HEK293T (cell line): ENCODE results near the gene ZNF497.

Source experiments
- CTCF ChIA-PET: fragments of 350-600 bp; formaldehyde crosslinking; extraction: SDS; loops from one replicate; lab custom pipeline; 2021; ENCODE audit warnings: antibody characterized with exemption, inconsistent platforms; lab: Yijun Ruan, JAX
- POLR2A ChIA-PET: fragments of 350-600 bp; formaldehyde crosslinking; extraction: SDS; loops from one replicate; lab custom pipeline; 2020; ENCODE audit warnings: antibody characterized with exemption, inconsistent platforms; lab: Yijun Ruan, JAX
- DNase-seq: peaks from one replicate; pipeline ENCODE4 v3.0.0; 2012; ENCODE audit warnings: mixed read lengths; ENCODE audit errors: extremely low spot score
- ARNT ChIP-seq: fragments of 450-650 bp; IDR thresholded peaks from 2 replicates; pipeline ENCODE4 v1.6.1; 2017; ENCODE audit warnings: mild to moderate bottlenecking
- BHLHE40 ChIP-seq: fragments of 450-650 bp; IDR thresholded peaks from 2 replicates; pipeline ENCODE4 v1.6.1; 2016; ENCODE audit warnings: mild to moderate bottlenecking, moderate library complexity, borderline replicate concordance
- CTBP1 ChIP-seq: fragments of 450-650 bp; IDR thresholded peaks from 2 replicates; pipeline ENCODE4 v1.6.1; 2016; ENCODE audit warnings: borderline replicate concordance
- ELF4 ChIP-seq: fragments of 450-650 bp; IDR thresholded peaks from 2 replicates; pipeline ENCODE4 v1.6.1; 2017; ENCODE audit warnings: antibody characterized with exemption
- FOXA1 ChIP-seq: fragments of 450-650 bp; IDR thresholded peaks from 2 replicates; pipeline ENCODE4 v1.6.1; 2016; ENCODE audit warnings: mild to moderate bottlenecking
- FOXK2 ChIP-seq: fragments of 450-650 bp; IDR thresholded peaks from 2 replicates; pipeline ENCODE4 v1.6.1; 2016; ENCODE audit warnings: mild to moderate bottlenecking
- FOXM1 ChIP-seq: fragments of 450-650 bp; IDR thresholded peaks from 2 replicates; pipeline ENCODE4 v1.6.1; 2017; ENCODE audit warnings: mild to moderate bottlenecking, borderline replicate concordance
- HDGF ChIP-seq: fragments of 450-650 bp; IDR thresholded peaks from 2 replicates; pipeline ENCODE4 v1.6.1; 2017; ENCODE audit warnings: antibody characterized with exemption, borderline replicate concordance
- L3MBTL2 ChIP-seq: fragments of 450-650 bp; conservative IDR thresholded peaks from 2 replicates; pipeline ENCODE4 v1.6.1; 2016; ENCODE audit warnings: mild to moderate bottlenecking
- LEF1 ChIP-seq: fragments of 450-650 bp; IDR thresholded peaks from 2 replicates; pipeline ENCODE4 v1.6.1; 2017; ENCODE audit warnings: mild to moderate bottlenecking, borderline replicate concordance
- NFRKB ChIP-seq: fragments of 450-650 bp; IDR thresholded peaks from 2 replicates; pipeline ENCODE4 v1.6.1; 2016; ENCODE audit warnings: mild to moderate bottlenecking, moderate library complexity
- SP1 ChIP-seq: fragments of 450-650 bp; IDR thresholded peaks from 2 replicates; pipeline ENCODE4 v1.6.1; 2017
- SUZ12 ChIP-seq: fragments of 450-650 bp; IDR thresholded peaks from 2 replicates; pipeline ENCODE4 v1.6.1; 2016; ENCODE audit warnings: mild to moderate bottlenecking
- TARDBP ChIP-seq: fragments of 450-650 bp; IDR thresholded peaks from 2 replicates; pipeline ENCODE4 v1.6.1; 2016
- ZNF384 ChIP-seq: fragments of 450-650 bp; IDR thresholded peaks from 2 replicates; pipeline ENCODE4 v1.6.1; 2016
- TF ChIP-seq, protein P1 (sequence below): fragments of 450-650 bp; IDR thresholded peaks from 2 replicates; pipeline ENCODE4 v1.6.1; 2016

Gene ZNF497

DNA sequence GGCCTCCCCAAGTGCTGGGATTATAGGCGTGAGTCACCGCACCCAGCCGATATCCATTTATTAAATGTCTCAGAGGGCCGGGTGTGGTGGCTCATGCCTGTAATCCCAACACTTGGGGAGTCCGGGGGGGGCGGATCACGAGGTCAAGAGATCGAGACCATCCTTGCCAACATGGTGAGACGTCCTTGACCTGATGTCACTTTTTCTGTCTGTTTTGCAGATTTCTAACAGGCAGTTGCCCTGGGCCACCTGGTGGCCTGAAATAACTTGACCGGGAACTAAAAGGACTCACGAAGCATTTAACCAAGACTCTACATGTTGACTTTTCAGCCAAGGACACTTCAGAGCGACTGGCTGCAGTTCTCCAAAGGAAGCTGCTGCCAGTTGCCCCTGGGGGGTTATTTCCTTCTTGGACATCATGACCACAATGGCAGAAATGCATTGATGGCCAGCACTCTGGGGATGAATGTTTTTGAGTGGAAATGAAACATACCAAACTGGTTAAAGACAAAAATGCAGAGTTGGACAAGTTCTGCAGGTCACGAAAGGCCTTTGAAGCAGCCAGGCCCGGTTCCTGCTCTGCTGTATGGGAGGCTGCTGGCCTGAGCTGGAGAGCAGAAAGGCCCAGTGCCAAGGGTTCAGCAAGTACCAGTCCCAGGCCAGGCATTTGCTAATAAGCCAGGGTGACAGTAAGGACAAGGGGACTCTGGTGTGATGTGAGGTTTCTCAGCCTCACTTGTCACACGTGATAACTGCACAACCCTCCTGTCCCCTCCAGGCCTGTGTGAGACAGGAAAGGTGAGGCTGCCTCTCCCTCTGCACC lies 10.0 kb upstream of the ZNF497 start:
- ChIA-PET POLR2A (interaction anchor here (1.5 to 1.6 kb wide), 2 partner anchors 10 kb away, joined by 9 to 13 read pairs; partner anchors contain the start of gene ZNF497), CTCF (no interaction called here)

DNA sequence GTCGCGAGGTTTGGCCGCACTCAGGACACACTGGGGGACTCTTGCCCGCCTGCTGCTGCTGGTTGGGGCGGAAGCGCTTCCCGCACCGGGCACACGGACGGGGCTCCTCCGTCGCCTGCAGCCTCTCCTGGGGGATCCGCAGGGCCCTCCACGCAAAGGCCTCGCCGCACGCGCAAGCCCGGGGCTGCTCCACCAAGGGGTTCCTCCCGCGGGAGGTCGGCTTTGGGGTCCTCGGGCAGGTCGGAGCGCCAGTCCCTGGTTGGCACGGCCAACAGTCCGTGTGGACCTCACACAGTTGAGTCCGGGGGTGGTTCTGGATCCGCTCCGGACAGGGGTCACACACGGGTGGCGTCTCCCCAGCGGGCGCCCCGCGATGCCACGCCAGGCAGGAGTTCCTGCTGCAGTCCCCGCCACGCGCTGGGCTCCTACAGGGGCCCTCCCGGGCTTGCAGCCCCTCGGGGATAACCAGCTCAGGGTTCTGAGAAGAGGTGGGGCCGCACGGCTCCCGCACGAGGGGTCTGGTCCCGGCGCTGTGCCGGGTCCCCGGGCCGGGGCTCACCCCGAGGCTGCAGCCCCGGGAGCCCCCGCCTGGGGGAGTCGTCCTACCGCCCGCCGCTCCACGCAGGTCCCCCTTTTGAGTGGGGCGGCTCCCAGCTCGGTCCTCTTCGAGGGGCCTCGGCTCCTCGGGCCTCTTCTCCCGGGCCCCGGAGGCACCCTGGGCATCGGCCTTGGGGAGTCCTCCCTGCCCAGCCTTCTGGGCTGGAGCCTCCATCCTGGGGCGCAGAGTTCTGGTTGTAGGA lies 6.2 kb upstream of the ZNF497 start:
- ChIA-PET POLR2A (interaction anchor here (2.8 kb wide), 1 partner anchor 11 kb away, joined by 9 read pairs; no protein-coding TSS in a partner anchor), CTCF (no interaction called here)
- no peak for DNase-seq
- TF ChIP-seq SP1 (no peak), ELF4 (no peak), FOXK2 (no peak), FOXA1 (no peak), CTBP1 (no peak), L3MBTL2 (no peak), ARNT (no peak), LEF1 (no peak), HDGF (no peak), SUZ12 (no peak), BHLHE40 (no peak), ZNF384 (no peak)
- TF ChIP-seq, protein P1, sequence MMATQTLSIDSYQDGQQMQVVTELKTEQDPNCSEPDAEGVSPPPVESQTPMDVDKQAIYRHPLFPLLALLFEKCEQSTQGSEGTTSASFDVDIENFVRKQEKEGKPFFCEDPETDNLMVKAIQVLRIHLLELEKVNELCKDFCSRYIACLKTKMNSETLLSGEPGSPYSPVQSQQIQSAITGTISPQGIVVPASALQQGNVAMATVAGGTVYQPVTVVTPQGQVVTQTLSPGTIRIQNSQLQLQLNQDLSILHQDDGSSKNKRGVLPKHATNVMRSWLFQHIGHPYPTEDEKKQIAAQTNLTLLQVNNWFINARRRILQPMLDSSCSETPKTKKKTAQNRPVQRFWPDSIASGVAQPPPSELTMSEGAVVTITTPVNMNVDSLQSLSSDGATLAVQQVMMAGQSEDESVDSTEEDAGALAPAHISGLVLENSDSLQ = no peak

More for the DNA sequence above, 10.0 kb upstream of the ZNF497 start:
- no peak for DNase-seq
- TF ChIP-seq ELF4 (no peak), SUZ12 (no peak), ZNF384 (no peak), LEF1 (no peak), SP1 (no peak), L3MBTL2 (no peak)

DNA sequence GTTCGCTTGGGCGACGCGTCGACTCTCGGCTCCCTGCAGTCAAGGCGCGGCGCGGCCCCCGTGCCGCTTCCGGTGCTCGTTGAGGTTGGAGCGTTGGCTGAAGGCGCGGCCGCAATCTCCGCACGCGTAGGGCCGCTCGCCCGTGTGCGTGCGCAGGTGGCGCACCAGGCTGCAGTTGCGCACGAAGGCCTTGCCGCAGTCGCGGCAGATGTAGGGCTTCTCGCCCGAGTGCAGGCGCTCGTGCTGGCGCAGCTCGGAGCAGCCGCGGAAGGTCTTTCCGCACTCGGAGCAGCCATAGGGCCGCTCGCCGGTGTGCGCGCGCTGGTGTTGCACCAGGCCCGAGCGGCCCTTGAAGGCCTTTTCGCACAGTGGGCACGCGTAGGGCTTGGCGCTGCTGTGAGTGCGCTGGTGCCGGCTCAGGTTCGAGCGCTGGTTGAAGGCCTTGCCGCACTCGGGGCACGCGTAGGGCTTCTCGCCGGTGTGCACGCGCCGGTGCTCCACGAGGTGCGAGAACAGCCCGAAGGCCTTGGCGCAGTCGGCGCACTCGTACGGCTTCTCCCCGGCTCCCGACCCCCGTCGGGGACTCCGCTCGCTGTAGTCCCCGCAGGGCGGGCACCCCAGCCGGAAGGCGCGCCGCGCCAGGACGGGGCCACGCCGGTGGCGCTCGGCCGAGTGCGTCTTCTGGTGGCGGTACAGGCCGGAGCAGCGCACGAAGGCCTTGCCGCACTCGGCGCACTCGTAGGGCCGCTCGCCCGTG lies 5.3 kb upstream of the ZNF497 start:
- CTCF ChIA-PET = no interaction called here
- TF ChIP-seq TARDBP (no peak), LEF1 (no peak), SUZ12 (no peak), HDGF (no peak), BHLHE40 (no peak), FOXK2 (no peak), FOXA1 (no peak), ZNF384 (no peak), SP1 (no peak)
- POLR2A ChIA-PET = interaction anchor here (1.0 kb wide), 1 partner anchor 152 kb away, joined by 3 read pairs; the partner anchor contains the start of gene ZBTB45
- DNase-seq = no peak

DNA sequence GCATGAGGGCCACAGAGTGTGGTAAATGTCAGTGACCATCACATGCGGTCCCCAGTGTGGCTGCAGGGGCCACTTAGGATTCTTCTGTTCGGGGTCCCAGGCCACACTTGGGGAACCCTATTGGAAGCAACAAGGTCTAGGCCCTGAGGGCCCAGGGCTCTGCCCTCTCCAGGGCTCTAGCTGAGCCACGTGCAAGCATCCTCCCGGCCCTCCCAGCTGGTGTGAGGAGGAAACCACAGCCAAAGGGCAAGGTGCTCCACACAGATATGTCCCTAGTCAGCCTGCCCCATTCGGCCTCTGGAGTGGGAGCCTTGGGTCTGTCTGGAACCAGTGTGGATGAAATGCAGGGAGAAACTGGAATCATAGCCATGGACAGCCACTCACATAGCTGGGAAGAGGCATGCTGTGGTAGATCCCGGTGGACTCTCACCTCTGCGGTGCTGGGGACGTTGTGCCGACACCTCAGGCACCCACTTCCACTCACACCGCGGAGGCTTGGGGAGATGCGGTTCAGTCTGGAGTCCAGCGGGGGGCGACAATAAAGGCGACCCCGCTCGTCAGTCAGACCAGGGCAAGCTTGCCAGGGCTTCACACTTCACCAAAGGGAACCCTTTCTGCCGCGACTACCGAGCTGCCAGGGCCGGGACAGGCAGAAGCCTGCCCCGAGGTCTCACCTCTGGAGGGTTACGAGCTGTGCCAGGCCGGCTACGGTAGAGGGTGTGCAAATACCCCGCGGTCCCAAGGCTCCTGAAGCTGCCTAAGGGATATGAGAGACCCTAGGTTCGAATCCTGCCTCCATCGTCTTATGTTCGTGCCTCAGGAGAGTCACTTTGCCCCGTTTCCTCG lies 4.3 kb upstream of the ZNF497 start:
- POLR2A ChIA-PET = interaction anchor here (1.0 kb wide), 1 partner anchor 153 kb away, joined by 3 read pairs; the partner anchor contains the start of gene ZBTB45
- TF ChIP-seq L3MBTL2 (no peak), ARNT (no peak), ZNF384 (no peak), NFRKB (no peak), SP1 (no peak), CTBP1 (no peak), LEF1 (no peak)
- TF ChIP-seq, protein P1 = no peak
- CTCF ChIA-PET = no interaction called here
- no peak for DNase-seq

DNA sequence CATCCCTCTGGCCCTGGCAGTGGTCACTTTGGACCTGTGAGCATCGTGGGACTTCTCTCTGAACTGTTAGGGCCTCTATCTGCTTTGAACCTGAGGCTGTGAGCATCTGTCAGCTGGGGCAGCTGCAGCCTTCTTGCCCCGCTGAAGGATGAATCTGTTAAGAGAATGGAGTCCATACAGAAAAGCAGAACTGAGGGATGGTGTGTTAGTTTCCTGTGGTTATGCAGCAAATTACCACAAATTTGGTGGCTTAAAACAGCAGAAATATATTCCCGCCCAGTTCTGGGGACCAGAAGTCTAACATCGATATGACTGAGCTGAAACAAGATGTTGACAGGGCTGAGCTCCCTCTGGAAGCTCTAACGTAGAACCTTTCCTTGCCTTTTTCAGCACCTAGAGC lies 1.6 kb upstream of the ZNF497 start:
- ChIA-PET POLR2A (interaction anchor here (0.8 to 3.4 kb wide), 7 partner anchors 16 to 155 kb away, joined by 3 to 29 read pairs (median 5); partner anchors contain the start of genes RPS5, ZBTB45, ZNF584 and ZNF8), CTCF (no interaction called here)
- no peak for DNase-seq
- no peak for TF ChIP-seq HDGF
- no peak for TF ChIP-seq FOXM1
- TF ChIP-seq LEF1 = no peak
- no peak for TF ChIP-seq L3MBTL2
- no peak for TF ChIP-seq BHLHE40
- TF ChIP-seq, protein P1 = no peak
- TF ChIP-seq NFRKB = no peak
- TF ChIP-seq SUZ12 = no peak
- TF ChIP-seq TARDBP = no peak
- no peak for TF ChIP-seq FOXK2
- no peak for TF ChIP-seq ZNF384
- TF ChIP-seq ELF4 = no peak
